ENCODE results near the gene HMGCS2. TPM values are rescaled to one million over a fixed set of nuclear protein-coding genes. Genes with fewer than 3 reads are reported as not detected.
"Not testable (repeated sequence)": the region's sequence is repeated elsewhere in the genome, so short reads cannot be mapped to it uniquely, and the experiment has no call there.

HMGCS2 gene
- total RNA-seq, 2 donors from 2014 or later: 7.1 to 20.2 TPM

DNA sequence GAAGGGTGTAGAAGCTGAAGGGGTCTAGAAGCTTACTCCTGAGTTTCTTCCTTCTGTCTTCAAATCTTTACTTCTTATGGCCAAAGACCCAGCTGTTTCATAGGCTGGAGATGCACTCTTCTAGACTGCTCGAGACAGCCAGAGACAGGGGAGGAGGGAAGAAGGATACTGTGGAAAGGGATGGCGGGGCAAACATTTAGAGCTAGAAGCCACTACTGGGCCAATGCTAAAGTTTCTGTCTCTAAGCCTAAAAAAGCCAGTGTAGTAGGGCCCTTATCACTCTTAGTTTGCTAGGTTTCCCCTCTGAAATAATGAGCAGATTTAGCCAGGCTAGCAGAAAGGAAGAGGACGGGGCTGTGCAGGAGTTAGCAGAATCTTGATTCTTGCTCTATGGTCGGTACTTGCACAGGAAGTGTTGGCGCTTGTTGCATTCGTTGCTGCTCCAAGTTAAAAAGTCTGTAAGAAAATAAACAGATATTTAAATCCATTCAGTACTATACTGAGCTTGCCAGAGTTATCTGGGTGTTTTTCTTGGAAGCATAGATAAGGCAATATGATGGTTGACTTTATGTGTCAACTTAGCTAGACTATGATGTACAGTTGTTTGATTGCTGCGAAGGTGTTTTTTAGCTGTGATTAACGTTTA lies 25.6 kb upstream of the HMGCS2 start:
- DNase-seq (no peak), ATAC-seq (no peak)
- intact Hi-C loops (cut with DNase I): no loop called here

DNA sequence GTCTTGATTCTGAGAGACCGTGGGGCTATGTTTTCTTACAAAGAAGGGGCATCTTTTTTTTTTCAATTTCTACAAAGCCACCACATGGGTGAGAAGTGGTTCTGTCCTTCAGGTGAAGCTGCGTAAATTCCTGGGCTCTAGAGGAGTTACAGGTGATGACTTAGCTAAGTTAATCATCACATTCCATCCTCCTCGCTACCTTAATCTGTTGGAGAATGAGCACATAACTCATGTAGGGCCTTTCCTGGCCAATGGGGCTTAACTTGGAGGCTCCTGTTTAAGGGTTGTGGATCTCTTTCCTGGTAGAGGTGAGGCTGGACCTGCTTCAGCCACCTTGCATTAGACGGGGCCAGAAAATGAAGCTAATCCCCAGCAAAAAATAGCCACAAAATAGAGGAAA lies 22.7 kb upstream of the HMGCS2 start:
- intact Hi-C loops (cut with DNase I): no loop called here
- ATAC-seq: no peak
- DNase-seq: no peak

DNA sequence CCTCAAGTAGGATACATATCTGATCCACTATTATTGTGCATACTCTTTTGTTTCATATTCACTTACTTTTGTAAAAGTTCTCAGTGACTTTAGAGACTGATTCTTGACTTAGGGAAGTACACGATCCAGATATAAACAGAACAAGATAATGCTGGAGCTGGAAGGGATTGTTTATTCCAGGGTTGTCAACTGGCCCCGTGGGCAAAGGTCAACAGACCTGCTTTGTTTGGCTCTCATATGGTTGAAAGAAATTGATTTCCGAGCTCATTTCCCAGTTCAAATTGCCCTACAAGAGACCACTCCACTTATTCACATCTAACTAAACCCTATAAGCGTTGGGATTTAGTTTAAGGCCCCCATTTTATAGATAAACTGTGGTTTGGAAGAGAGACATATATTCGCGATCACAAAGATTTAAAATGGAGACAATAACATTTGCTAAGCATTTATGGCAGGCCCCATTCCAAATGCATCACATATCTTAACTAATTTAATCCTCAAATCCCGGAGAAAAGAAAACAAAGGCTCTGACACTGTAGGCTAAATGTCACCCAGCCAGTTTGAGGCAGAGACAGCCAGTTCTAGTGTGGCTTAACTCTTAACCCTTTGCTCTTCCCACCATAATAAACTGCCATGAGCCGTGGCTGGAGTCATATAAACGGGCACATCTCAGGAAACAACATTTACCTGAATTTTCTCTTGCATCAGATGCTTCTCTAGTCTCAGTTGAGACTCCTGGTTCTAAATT lies 21.9 kb upstream of the HMGCS2 start:
- DNase-seq: no peak
- ATAC-seq: no peak
- intact Hi-C loops (cut with DNase I): no loop called here

DNA sequence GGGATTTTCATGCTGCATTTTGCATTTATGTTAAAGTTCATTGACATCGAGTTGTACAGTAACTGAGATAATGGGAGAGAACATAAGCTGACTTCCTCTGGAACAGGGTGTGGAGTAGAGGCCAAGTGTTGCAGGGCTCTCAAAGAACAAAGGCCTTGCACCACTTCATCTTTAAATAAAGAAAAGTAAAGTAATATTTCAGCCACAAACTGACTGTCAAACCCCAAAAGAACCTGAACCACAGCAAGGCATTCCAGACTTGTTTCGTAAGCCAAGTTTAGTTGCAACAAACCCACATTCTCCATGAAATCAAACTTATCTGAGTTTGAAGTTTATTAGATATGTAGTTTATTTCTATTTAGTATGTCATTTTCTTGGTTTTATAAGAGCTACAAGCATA lies 19.1 kb upstream of the HMGCS2 start:
- DNase-seq (no peak), ATAC-seq (no peak)
- intact Hi-C loops (cut with DNase I): no loop called here

DNA sequence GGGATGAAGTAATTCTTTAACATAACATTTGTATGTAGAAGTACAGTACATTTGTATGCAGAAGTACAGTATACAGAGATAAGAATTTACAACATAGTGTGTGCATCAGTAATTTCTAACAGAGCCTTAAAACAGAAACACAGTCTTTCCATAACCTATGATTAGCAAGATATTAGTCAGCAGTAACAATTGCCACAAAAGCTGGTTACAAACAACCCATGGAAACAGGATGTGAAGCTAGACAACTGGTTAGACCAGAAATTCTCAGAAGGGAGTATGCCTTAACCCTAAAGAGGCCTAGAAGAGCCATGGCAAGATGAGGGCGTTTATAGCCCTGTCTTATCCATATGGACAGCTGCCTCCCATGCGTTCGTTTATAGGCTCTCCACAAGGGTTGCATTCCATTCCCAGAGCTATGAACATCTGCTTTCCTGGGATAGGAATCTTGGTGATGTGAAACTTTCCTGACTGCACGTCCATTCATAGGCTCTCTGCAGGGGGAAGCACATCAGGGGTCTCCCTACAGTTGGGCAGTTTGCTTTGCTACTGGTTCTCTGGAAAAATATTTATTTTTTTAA lies 17.9 kb upstream of the HMGCS2 start:
- intact Hi-C loops (cut with DNase I); DNase-seq; ATAC-seq: not testable (repeated sequence)

DNA sequence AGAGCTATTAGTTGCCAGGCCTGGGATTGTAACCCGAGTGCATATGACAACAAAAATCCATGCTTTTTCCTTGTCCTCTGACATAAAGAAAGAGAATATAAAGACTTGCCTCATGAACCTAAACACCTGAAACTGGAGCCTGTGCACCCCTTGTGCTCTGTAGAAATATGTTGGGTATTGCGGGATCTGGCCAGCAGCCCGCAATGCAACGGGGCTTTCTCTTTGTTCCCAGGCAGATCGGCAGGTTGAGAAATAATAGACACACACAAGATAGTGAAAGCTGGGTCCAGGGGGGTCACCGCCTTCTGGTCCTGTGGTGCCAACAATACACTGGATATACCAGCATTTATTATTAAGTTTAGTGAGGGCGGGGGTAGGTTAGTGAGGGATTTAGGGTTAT lies 17.3 kb upstream of the HMGCS2 start:
- ATAC-seq; intact Hi-C loops (cut with DNase I); DNase-seq: not testable (repeated sequence)

DNA sequence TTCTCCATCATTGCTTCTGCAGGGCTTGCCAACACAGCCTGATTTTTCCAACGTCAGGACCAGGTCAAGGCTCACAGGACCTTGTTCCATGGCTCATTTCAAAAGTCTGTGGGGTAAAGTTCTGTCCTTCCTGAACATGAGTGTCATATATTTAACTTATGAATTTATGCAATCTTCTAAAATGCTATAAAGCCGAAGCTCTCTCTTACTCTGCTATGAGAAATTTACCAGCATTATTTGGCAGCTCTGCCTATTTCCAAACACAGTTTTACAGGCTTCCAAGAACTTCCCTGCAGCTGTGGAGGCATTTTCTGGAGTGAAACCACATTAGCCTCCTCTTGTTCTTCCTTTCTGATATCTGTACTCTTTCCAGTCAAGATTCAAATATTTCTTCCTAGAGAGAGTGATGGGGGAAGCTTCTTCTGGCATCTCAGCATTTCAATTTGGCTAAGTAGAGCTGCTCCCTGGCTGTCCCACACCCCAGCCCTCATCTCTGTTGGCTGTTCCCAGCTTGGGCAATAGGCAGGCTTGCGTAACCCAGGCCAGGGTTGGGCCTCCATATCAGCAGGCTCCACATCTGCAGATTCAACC lies 15.6 kb upstream of the HMGCS2 start:
- DNase-seq (peak; percentile 71), ATAC-seq (peak; percentile 83 to 88)
- intact Hi-C loops (cut with DNase I): no loop called here

DNA sequence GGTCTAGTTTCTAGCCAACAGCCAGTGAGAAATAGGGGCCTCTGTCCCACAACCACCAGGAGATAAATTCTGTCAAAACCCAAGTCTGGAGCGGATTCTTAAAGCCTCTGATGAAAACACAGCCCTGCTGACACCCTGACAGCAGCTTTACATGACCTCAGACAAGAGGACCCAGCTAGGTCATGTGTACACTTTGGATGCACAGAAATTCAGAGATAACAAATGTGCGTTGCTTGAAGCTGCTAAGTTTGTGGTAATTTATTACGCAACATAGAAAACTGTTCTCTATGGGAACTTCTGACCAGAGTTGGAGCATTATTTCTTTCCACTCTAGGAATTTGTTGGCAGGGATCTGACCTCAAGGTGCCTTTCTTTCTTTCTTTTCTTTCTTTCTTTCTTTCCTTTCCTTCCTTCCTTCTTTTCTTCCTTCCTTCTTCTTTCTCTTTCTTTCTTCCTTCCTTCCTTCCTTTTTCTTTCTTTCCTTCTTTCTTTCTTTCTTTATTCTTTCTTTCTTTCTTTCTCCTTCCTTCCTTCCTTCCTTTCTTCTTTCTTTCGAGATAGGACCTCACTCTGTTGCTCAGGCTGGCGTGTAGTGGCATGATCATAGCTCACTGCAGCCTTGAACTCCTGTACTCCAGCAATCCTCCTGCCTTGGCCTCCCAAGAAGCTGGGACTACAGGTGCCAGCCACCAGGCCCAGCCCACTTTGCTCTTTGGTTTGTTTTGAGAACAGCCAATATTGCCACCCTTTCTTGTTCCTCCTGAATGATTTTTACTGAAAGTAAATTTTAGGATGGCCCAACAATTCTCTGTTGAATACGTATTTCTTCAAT lies 14.9 kb upstream of the HMGCS2 start:
- peak; percentile 39 to 41 for ATAC-seq
- intact Hi-C loops (cut with DNase I): no loop called here

DNA sequence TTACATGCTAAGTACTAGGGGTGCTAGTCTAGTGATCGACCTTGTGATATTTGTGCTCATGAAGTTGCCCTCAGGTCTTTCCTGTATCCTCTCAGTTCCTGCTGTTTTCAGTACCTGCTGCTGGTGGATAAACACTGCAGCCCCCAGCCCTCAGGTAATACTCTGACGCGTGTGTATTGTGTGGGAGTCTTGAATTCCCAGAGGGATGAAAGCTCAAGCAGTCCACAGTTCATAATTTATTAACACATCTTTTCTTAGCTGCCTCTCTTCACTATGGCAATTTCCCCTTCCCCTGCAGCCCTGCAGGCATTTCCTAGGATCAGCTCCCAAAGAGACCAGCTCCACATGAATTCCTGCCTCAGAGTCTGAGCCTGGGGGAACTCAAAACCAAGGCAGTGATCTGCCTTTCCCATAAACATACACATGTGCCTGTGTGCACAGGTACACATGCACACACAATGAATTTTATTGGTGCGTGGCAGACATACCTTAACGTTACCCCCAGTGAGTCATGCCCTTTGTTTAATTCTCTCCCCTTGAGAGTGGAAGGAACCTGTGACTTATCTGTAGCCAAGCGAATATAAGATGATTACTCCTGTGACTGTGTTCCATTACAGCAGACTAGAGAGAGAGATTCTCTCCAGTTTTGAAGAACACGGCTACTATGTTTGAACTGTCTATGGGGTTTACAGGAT lies 14.1 kb upstream of the HMGCS2 start:
- ATAC-seq (no peak), DNase-seq (no peak)
- intact Hi-C loops (cut with DNase I): no loop called here

More for the DNA sequence above, 14.9 kb upstream of the HMGCS2 start:
- no peak for DNase-seq

DNA sequence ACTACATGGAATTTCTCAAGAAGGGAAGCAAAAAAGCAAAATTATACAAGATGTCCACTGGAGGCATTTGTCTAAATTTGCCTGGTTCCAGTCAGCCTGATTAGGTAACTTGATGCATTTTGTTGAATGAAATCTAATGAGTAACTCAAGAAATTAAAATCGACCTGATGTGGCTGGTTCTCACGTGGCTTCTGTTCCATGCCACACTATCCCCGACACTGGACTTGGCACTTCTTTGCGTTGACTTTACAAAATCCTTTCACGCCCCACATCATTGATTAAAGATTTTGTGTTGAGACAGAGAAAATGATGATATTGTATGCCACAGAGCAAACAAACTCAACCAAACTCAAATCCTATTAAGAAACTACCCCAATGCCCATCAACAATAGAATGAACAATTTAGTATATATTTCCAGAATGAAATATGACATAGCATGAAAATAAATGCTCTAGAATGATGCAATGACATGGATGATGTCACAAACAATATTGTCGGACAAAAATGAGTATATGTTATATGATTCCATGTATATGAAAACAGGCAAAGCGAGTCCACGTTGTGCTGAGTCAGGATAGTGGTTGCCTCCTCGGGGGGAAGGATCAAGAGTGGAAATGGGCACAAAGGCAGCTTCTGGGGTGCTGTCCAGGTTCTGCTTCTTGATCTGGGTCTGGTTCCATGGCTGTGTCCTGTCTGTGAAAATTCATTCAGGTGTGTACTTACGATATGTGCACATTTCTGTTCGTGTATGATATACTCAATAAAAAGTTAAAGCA lies 12.9 kb upstream of the HMGCS2 start:
- ATAC-seq: no peak
- intact Hi-C loops (cut with DNase I): no loop called here
- DNase-seq: no peak

DNA sequence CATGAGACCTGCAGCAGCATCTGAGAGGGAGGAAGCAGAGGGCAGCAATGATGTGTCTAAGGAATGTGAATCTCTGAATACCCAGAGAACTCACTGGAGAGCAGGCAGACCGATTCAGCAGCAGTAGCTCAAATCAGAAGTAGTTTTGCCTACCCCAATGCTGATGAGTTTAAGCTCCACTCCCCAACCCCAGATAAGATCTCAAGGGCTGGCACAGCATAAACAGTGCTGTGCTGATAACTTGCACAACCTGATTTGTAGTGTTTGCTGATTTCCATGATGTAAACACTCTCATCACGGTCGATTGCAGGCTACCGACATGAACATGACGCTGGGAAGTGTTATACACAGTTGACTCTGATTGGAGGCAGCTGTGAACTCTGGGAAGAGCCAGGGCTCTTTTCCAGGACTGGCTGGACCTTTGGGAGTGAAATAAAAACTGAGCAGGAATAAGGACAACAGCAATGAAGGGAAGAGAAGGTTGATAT lies 11.2 kb upstream of the HMGCS2 start:
- ATAC-seq (peak; percentile 71 to 82), DNase-seq (no peak)
- intact Hi-C loops (cut with DNase I): no loop called here

DNA sequence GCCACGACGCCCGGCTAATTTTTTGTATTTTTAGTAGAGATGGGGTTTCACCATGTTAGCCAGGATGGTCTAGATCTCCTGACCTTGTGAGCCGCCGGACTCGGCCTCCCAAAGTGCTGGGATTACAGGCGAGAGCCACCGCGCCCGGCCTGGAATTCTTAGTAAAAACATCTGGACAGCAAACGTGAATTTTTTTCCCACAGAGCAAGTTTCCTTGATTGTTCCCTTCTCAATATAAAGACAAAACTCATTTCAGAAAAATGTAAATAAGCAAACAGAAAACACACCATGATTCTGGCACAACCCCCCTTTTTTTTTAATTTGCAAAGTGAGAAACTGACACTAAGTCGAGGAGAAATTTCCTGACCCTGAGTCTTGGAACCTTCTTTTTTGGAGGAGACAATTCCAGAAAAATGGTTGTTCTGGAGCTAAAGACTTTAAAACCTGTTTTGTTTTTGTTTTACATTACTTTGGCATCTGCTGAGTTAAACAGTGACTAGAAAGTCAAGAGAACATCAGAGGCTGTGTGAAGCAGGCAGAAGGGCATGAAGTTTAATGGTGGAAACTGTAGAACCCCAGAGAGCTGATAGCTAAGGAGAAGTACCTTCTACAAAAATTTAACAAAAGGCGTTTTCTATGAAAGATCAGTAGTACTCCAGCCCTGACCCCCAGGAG lies 10.3 kb upstream of the HMGCS2 start:
- intact Hi-C loops (cut with DNase I): no loop called here
- no peak for DNase-seq
- ATAC-seq: no peak

DNA sequence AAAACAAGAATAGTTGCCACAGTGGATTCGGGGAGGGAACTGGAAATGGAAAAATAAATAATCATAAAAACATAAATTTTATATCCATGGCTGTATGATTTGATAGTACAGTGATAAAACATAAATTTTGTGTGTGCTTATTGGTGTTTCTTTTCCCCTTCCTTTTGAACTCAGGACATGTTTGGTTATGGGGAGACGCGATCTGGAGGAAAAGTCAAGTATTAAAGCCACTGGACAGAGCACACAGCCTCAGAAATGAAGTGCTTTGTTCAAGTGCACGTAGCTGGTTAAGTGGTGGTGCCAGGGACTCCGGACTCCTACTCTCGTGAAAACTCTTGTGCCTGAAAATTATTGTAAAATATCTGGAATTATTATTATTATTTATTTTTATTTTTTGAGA lies 9.7 kb upstream of the HMGCS2 start:
- DNase-seq: no peak
- intact Hi-C loops (cut with DNase I): no loop called here

DNA sequence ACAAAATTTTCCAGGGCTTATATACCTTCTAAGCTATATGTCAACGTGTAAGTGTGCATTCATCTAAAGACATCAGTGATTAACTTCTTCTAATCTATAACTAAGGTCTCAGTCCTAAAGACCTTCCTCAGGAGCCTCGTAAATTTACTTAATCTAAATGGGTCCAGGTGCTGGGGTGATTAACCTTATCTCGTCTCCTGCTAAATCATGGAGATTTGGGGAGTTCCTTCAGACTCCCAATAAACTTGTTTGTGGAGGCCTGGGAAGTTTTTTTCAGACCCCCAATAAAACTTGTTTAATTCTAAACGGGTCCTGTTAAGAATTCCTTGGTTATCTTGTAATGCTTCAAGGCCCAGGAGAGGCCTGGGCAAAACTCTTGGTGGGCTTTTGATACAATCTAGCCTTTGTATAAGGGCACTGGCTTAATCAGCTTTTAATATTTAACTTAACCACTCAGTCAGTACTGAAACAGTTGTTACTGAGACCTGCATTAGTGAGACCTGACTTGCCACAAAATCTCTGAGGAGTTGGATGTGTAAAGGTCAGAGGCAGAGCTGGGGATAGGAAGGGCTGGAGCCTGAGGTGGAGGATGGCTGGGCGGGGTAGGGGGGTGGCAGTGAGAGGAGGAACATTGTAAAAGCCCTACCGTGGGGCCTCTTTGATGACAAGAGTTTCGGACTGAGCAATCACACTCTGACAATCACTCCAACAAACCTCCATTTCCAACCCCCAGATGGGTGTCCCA lies 6.2 kb upstream of the HMGCS2 start:
- ATAC-seq (no peak), DNase-seq (no peak)
- intact Hi-C loops (cut with DNase I): no loop called here

More for the DNA sequence above, 9.7 kb upstream of the HMGCS2 start:
- no peak for ATAC-seq

DNA sequence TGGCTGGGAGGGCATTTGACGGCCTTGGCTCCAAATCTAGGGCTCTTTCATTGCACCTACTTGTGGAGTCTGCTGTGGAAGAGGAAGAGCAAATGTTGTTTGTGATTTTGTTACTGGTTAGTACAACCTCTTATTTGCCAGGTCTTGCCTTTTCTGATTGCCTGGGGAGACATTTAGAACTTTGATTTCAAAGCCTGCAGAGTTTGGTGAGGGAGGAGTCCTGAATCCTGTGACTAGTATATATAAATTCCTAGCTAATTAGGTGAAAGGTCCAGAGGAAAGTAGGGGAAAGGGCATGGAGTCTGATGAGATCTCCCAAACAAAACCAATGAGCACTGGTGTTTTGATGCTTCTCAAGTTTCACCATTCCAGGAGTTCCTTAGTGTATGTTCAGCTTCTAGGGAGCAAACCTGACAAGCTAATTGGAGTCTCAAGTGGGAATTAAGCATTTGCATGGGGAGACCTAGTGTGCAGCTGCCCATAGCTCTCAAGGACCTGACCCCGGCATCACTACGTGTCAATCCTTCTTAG lies 5.1 kb upstream of the HMGCS2 start:
- ATAC-seq (peak in 1 of 2 donors; percentile 64), DNase-seq (no peak)
- intact Hi-C loops (cut with DNase I): no loop called here

DNA sequence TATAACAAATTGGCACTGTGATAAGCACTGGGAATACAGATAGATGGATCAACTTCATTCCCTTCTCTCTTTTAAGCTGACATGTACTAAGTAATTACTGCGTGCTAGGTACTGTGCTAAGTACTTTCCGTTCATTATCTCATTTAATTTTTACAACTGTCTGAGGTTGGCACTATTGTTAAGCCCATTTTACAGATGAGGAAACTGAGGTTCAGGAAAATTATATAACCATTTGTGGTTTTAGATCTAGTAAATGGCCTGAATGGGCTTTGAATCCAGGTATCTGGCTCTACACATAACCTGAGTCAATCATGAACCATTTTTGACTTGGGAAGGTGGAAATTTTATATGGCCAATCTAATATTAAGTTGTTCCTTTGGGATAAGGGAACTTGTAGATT lies 3.6 kb upstream of the HMGCS2 start:
- ATAC-seq (no peak), DNase-seq (no peak)
- intact Hi-C loops (cut with DNase I): no loop called here
